GM13977 (cell line): ENCODE data around the gene ERC1.
"Not testable (repeated sequence)": the region's sequence is repeated elsewhere in the genome, so short reads cannot be mapped to it uniquely, and the experiment has no call there.

Source experiments
- DNase-seq: peaks from one replicate; pipeline ENCODE4 v3.0.0; 2012; ENCODE audit warnings: low spot score
- CTCF ChIP-seq: IDR thresholded peaks from 2 replicates; pipeline ENCODE4 v1.5.1; 2012; ENCODE audit warnings: mild to moderate bottlenecking, control low read depth; ENCODE audit not compliant: insufficient read depth; ENCODE audit errors: extremely low read depth, missing control alignments
- in situ Hi-C: fragments of 300-500 bp; cut with MboI; formaldehyde crosslinking; loops from one replicate; pipeline ENCODE4 v1.12.0; 2022; ENCODE audit warnings: low sequenced_read_pairs, low pct_unique_long_range_greater_than_20kb, mixed read lengths, inconsistent platforms; ENCODE audit not compliant: unreplicated experiment

Gene ERC1

GRCh38 chr12:1047898-1048660 is 57.1 kb downstream of the ERC1 start:
- no peak for TF ChIP-seq CTCF
- in situ Hi-C loops, result no loop called here
- no peak for DNase-seq

GRCh38 chr12:1050059-1050707 is 59.2 kb downstream of the ERC1 start:
- DNase-seq, result no peak
- TF ChIP-seq CTCF, result no peak
- in situ Hi-C loops, result no loop called here

- in situ Hi-C loops, DNase-seq: not testable (repeated sequence)
Measured at GRCh38 chr12:1051672-1052071, 60.6 kb downstream of the ERC1 start.

GRCh38 chr12:1053690-1054089 is 62.7 kb downstream of the ERC1 start:
- DNase-seq, result no peak
- TF ChIP-seq CTCF, result no peak
- in situ Hi-C loops, result no loop called here

- no peak for DNase-seq
- in situ Hi-C loops, result no loop called here
- no peak for TF ChIP-seq CTCF
Measured at GRCh38 chr12:1054117-1054870, 63.3 kb downstream of the ERC1 start.

GRCh38 chr12:1056390-1056789 is 65.4 kb downstream of the ERC1 start:
- no peak for DNase-seq
- no peak for TF ChIP-seq CTCF
- in situ Hi-C loops, result no loop called here

GRCh38 chr12:1058423-1058822 is 67.4 kb downstream of the ERC1 start:
- no peak for TF ChIP-seq CTCF
- DNase-seq, result no peak
- in situ Hi-C loops, result no loop called here
